HL-60 (cell line): ENCODE results near the gene TMBIM6.
"Not testable (repeated sequence)": the region's sequence is repeated elsewhere in the genome, so short reads cannot be mapped to it uniquely, and the experiment has no call there.

Experiments
- DNase-seq, 2 experiments: peaks; one replicate each; pipeline ENCODE4 v3.0.0-alpha.2; 2010 to 2020; ENCODE audit warnings: low read depth in 1 of 2, low spot score in 1 of 2
- H3K27ac ChIP-seq: fragments of 250-450 bp; sonication (Bioruptor Pico); replicated peaks from 2 replicates; pipeline ENCODE4 v1.5.1; 2020; ENCODE audit warnings: mild to moderate bottlenecking, moderate library complexity
- H3K27me3 ChIP-seq: fragments of 250-450 bp; sonication (Bioruptor Pico); 2 replicates; pipeline ENCODE4 v1.5.1; 2021; ENCODE audit warnings: mild to moderate bottlenecking, moderate library complexity; ENCODE audit not compliant: insufficient read depth, poor library complexity, severe bottlenecking
- H3K4me3 ChIP-seq: replicated peaks from 2 replicates; pipeline ENCODE4 v1.5.1; 2011; ENCODE audit warnings: mild to moderate bottlenecking, control low read depth, low read length; ENCODE audit not compliant: insufficient read depth
- GABPA ChIP-seq: IDR thresholded peaks from 2 replicates; pipeline ENCODE4 v1.6.1; 2012; ENCODE audit warnings: low read depth
- POLR2AphosphoS5 ChIP-seq: IDR thresholded peaks from 2 replicates; pipeline ENCODE4 v1.6.1; 2012; ENCODE audit warnings: low read depth
- SPI1 ChIP-seq: IDR thresholded peaks from 2 replicates; pipeline ENCODE4 v1.6.1; 2012; ENCODE audit warnings: low read depth, mild to moderate bottlenecking, borderline replicate concordance
- TF ChIP-seq, protein P1 (sequence below): IDR thresholded peaks from 2 replicates; pipeline ENCODE4 v1.6.1; 2012; ENCODE audit warnings: low read depth; ENCODE audit not compliant: insufficient replicate concordance
- TF ChIP-seq, protein P2 (sequence below): IDR thresholded peaks from one replicate; pipeline ENCODE4 v1.5.1; 2011; ENCODE audit warnings: low read length, control low read depth, inconsistent platforms; ENCODE audit not compliant: insufficient read depth

The TMBIM6 gene

DNA sequence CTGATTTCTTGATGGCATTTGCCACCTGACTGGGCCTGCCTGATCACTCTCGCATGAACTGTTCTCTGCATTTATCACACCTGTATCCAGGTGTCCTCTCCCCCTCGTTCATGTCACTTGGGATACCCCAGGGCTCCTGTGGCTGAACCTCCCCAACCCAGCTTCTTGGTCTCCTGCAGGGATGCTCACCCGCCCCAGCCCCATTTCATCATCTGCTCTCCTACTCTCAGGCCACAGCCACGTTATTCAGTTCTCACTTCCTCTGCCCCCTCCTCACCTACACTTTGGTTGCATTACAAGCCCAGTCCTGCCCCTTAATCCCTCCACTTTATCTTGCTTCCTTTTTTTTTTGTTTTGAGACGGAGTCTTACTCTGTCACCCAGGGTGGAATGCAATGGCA lies 35.5 kb downstream of the TMBIM6 start:
- TF ChIP-seq SPI1 (peak; percentile 54; the same call in 1 of the 2 replicates), POLR2AphosphoS5 (no peak)
- no peak overlapping the region for H3K27ac ChIP-seq
- H3K4me3 ChIP-seq, result no peak overlapping the region
- DNase-seq, result peak in 1 of 2 experiments; percentile 49
- H3K27me3 ChIP-seq, result no peaks in the 10 kb centered on the region

DNA sequence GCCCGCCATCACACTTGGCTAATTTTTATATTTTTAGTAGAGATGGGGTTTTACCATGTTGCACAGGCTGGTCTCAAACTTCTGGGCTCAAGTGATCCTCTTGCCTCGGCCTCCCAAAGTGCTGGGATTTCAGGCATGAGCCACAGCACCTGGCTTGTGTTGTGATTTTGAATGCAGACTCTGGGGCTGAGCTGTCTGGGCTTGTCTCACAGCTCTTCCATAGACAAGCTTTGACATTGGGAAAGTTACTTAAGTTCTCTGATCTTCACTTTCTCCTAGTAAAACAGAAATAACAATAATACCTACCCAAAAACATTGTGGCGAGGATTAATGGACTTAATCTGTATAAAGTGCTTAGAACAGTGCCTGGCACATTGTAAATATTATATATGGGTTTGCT lies 36.0 kb downstream of the TMBIM6 start:
- no peak for DNase-seq
- no peak overlapping the region for H3K27ac ChIP-seq
- no peak overlapping the region for H3K4me3 ChIP-seq
- H3K27me3 ChIP-seq, result no peaks in the 10 kb centered on the region
- TF ChIP-seq, protein P1, sequence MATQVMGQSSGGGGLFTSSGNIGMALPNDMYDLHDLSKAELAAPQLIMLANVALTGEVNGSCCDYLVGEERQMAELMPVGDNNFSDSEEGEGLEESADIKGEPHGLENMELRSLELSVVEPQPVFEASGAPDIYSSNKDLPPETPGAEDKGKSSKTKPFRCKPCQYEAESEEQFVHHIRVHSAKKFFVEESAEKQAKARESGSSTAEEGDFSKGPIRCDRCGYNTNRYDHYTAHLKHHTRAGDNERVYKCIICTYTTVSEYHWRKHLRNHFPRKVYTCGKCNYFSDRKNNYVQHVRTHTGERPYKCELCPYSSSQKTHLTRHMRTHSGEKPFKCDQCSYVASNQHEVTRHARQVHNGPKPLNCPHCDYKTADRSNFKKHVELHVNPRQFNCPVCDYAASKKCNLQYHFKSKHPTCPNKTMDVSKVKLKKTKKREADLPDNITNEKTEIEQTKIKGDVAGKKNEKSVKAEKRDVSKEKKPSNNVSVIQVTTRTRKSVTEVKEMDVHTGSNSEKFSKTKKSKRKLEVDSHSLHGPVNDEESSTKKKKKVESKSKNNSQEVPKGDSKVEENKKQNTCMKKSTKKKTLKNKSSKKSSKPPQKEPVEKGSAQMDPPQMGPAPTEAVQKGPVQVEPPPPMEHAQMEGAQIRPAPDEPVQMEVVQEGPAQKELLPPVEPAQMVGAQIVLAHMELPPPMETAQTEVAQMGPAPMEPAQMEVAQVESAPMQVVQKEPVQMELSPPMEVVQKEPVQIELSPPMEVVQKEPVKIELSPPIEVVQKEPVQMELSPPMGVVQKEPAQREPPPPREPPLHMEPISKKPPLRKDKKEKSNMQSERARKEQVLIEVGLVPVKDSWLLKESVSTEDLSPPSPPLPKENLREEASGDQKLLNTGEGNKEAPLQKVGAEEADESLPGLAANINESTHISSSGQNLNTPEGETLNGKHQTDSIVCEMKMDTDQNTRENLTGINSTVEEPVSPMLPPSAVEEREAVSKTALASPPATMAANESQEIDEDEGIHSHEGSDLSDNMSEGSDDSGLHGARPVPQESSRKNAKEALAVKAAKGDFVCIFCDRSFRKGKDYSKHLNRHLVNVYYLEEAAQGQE, result no peak
- TF ChIP-seq GABPA (no peak), SPI1 (no peak), POLR2AphosphoS5 (no peak)
- TF ChIP-seq, protein P2, sequence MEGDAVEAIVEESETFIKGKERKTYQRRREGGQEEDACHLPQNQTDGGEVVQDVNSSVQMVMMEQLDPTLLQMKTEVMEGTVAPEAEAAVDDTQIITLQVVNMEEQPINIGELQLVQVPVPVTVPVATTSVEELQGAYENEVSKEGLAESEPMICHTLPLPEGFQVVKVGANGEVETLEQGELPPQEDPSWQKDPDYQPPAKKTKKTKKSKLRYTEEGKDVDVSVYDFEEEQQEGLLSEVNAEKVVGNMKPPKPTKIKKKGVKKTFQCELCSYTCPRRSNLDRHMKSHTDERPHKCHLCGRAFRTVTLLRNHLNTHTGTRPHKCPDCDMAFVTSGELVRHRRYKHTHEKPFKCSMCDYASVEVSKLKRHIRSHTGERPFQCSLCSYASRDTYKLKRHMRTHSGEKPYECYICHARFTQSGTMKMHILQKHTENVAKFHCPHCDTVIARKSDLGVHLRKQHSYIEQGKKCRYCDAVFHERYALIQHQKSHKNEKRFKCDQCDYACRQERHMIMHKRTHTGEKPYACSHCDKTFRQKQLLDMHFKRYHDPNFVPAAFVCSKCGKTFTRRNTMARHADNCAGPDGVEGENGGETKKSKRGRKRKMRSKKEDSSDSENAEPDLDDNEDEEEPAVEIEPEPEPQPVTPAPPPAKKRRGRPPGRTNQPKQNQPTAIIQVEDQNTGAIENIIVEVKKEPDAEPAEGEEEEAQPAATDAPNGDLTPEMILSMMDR, result no peak

DNA sequence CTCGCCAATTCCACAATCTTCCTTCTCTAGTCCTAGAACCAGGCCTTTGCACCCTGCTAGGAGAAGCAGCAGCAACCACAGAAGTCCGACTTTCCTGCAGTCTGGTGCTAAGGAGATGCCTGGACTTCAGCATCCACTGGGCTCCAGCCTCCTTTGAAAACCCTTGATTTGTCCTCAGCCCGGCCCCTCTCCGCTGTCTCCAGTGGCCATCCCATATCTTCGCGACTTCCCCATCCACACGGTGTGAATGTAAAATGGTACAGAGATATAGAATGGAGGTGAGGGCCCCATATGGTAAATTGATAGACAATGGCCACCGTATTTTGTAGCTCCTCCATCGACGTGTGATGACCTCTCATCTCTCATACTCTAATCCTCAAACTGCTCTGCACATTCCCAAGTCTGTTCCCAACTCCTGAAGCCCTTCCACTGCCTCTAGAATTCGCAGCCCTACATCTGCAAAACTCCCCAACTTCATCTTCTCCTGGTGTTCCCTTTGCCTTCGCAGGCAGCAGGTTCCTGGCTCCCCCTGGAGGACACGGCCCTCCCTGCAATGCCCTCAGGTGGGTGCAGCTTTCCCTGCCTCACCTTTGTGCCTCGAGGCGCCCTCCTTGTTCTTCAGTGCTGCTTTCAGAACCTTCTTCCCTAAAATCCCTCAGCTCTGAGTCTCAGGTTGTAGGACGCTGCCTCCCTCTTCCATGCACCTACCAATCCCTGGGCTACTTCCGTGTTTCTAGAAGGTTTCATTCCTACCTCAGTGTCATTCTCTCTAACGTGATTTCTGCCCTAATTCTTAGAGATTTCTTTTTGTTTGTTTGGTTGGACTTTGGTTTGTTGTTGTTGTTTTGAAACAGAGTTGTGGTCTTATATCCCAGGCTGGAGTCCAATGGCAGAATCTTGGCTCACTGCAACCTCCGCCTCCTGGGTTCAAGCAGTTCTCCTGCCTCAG lies 36.7 kb downstream of the TMBIM6 start:
- Histone ChIP-seq H3K27ac (no peak overlapping the region), H3K27me3 (no peaks in the 10 kb centered on the region), H3K4me3 (no peak overlapping the region)
- peak in 1 of 2 experiments; percentile 40 for DNase-seq
- TF ChIP-seq, protein P2, result peak; percentile 79
- TF ChIP-seq POLR2AphosphoS5, result no peak

DNA sequence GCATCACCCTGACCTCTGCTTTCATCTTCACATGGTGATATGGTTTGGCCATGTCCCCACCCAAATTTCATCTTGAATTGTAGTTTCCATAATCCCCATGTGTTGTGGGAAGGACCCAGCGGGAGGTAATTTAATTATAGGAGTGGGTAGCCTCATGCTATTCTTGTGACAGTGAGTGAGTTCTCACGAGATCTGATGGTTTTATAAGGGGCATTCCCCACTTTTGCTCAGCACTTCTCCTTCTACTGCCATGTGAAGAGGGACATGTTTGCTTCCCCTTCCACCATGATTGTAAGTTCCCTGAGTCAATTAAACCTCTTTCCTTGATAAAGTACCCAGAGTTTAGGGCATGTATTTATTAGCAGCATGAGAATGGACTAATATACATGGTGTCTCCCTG lies 38.2 kb downstream of the TMBIM6 start:
- TF ChIP-seq POLR2AphosphoS5 (no peak), SPI1 (no peak), GABPA (no peak)
- TF ChIP-seq, protein P2, result no peak
- TF ChIP-seq, protein P1, result no peak
- Histone ChIP-seq H3K27me3 (no peaks in the 10 kb centered on the region), H3K27ac (no peak overlapping the region), H3K4me3 (no peak overlapping the region)
- DNase-seq, result no peak

DNA sequence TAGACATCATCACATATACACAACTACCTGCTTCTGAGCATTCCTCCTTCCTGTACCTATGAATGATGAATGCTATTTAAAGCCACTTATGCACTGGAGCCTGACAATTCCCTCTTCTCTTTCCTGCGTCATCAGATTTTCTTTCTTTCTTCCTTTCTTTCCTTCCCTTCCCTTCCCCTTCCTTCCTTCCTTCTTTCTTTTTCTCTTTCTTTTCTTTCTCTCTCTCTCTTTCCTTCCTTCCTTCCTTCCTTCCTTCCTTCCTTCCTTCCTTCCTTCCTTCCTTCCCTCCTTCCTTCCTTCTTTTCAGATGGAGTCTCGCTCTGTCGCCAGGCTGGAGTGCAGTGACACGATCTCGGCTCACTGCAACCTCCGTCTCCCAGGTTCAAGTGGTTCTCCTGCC lies 39.6 kb downstream of the TMBIM6 start:
- H3K27ac ChIP-seq, H3K4me3 ChIP-seq, DNase-seq, H3K27me3 ChIP-seq: not testable (repeated sequence)
